ENCODE data around the gene PTPN3. TPM values are rescaled to one million over a fixed set of nuclear protein-coding genes. Genes with fewer than 3 reads are reported as not detected.

Gene PTPN3
- total RNA-seq, 1 experiment from 2014 or later, result 10.4 TPM

DNA sequence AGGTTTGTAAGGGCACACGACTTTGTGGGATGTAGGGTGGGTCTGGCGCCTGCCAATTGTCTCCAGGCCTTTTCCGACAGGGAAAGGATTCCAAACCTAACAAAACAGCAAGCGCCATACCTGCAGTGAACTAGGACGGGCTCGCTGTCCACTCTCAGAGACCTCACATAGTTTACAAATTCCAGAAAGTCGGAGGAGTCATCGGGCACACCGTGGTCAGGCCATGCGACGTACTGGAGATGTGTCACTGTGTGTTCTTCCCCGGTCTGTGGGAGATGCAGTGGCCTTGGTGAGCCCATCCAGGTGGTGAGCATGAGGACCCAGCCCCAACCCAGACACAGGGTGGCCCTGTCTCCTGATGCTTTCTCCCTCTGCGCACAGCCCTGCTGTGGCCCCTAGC is 115.9 kb downstream of the PTPN3 start:
- no peak for ATAC-seq
- POLR2A ChIA-PET, result no interaction called here
- in situ Hi-C loops (cut with HindIII; ENCODE audit: low pct_unique_long_range_greater_than_20kb, low sequenced_read_pairs), result no loop called here

DNA sequence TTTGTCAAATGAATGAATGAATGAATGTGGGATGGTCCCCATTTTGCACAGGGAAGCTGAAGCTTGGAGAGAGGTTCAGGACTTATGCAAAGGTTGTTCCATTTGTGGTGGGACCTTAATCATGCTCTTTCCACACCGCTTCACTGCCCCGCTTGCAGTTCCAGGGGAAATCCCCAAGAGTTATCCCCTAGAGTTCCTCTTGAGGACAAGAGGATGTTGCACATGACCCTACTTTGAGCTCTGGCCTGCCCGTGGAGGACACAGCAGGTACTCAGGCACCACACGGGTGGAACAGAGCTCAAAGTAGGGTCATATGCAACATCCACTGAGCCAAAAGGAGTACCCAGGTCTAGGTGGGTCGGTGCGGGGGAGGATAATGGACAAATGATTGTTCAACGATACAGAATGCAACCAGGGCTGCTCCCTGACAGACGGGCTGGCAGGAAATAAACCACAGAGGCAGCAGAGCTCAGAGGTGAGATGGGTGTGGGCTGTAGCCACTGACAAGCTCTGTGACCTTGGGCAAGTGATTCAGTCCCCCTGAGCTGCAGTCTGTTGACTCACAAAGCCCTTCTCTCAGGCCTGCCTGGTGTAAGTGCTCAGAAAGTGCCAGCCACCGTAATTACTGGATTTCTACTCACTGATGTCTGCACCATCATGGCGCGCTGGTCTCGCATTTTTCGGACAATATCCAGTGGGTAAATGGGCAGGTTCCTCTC is 116.9 kb downstream of the PTPN3 start:
- no TSS peak for BruUV-seq (replicated peaks)
- ChIA-PET POLR2A (no interaction called here), CTCF (no interaction called here)
- H3K27me3 ChIP-seq (ENCODE audit: control insufficient read depth, insufficient read depth, low read length), result no peaks in the 10 kb centered on the region
- DNase-seq (ENCODE audit: low read depth, low spot score) (no peak), ATAC-seq (no peak)
- H3K4me3 ChIP-seq (ENCODE audit: low read depth in 2 of 2, low read length in 2 of 2), result no peak overlapping the region
- intact Hi-C loops (cut with micrococcal nuclease; ENCODE audit: unreplicated experiment), result no loop called here
- H3K27ac ChIP-seq (ENCODE audit: low read length), result no peak overlapping the region
- H3K36me3 ChIP-seq (ENCODE audit: control insufficient read depth, insufficient read depth, low read length), result no peaks in the 10 kb centered on the region; the same call in 1 of the 2 replicates
- H3K4me1 ChIP-seq (ENCODE audit: control insufficient read depth, insufficient read depth, low read length), result no peaks in the 10 kb centered on the region
- H3K9me3 ChIP-seq (ENCODE audit: control insufficient read depth, insufficient read depth, low read depth, low read length), result no peaks in the 10 kb centered on the region
- in situ Hi-C loops (cut with HindIII; ENCODE audit: low pct_unique_long_range_greater_than_20kb, low sequenced_read_pairs), result no loop called here
- TF ChIP-seq, protein P1, sequence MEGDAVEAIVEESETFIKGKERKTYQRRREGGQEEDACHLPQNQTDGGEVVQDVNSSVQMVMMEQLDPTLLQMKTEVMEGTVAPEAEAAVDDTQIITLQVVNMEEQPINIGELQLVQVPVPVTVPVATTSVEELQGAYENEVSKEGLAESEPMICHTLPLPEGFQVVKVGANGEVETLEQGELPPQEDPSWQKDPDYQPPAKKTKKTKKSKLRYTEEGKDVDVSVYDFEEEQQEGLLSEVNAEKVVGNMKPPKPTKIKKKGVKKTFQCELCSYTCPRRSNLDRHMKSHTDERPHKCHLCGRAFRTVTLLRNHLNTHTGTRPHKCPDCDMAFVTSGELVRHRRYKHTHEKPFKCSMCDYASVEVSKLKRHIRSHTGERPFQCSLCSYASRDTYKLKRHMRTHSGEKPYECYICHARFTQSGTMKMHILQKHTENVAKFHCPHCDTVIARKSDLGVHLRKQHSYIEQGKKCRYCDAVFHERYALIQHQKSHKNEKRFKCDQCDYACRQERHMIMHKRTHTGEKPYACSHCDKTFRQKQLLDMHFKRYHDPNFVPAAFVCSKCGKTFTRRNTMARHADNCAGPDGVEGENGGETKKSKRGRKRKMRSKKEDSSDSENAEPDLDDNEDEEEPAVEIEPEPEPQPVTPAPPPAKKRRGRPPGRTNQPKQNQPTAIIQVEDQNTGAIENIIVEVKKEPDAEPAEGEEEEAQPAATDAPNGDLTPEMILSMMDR (IDR thresholded peaks at IDR 0.05), result no peak
- TF ChIP-seq TCF7L2 (IDR thresholded peaks at IDR 0.05; ENCODE audit: low read depth, low read length), result no peak
- no peak for TF ChIP-seq SIN3A (IDR thresholded peaks at IDR 0.05; ENCODE audit: borderline replicate concordance, insufficient read depth, low read depth, low read length)
- TF ChIP-seq, protein P2, sequence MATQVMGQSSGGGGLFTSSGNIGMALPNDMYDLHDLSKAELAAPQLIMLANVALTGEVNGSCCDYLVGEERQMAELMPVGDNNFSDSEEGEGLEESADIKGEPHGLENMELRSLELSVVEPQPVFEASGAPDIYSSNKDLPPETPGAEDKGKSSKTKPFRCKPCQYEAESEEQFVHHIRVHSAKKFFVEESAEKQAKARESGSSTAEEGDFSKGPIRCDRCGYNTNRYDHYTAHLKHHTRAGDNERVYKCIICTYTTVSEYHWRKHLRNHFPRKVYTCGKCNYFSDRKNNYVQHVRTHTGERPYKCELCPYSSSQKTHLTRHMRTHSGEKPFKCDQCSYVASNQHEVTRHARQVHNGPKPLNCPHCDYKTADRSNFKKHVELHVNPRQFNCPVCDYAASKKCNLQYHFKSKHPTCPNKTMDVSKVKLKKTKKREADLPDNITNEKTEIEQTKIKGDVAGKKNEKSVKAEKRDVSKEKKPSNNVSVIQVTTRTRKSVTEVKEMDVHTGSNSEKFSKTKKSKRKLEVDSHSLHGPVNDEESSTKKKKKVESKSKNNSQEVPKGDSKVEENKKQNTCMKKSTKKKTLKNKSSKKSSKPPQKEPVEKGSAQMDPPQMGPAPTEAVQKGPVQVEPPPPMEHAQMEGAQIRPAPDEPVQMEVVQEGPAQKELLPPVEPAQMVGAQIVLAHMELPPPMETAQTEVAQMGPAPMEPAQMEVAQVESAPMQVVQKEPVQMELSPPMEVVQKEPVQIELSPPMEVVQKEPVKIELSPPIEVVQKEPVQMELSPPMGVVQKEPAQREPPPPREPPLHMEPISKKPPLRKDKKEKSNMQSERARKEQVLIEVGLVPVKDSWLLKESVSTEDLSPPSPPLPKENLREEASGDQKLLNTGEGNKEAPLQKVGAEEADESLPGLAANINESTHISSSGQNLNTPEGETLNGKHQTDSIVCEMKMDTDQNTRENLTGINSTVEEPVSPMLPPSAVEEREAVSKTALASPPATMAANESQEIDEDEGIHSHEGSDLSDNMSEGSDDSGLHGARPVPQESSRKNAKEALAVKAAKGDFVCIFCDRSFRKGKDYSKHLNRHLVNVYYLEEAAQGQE (IDR thresholded peaks at IDR 0.05; ENCODE audit: insufficient read depth in 1 of 2, low read depth in 2 of 2, low read length in 1 of 2), result no peak
- no peak for TF ChIP-seq POLR2AphosphoS5 (IDR thresholded peaks at IDR 0.05; ENCODE audit: low read depth, low read length)

More for the DNA sequence above, 115.9 kb downstream of the PTPN3 start:
- DNase-seq (ENCODE audit: low read depth, low spot score), result no peak
- Histone ChIP-seq H3K27me3 (ENCODE audit: control insufficient read depth, insufficient read depth, low read length) (no peaks in the 10 kb centered on the region), H3K27ac (ENCODE audit: low read length) (no peak overlapping the region), H3K9me3 (ENCODE audit: control insufficient read depth, insufficient read depth, low read depth, low read length) (no peaks in the 10 kb centered on the region), H3K36me3 (ENCODE audit: control insufficient read depth, insufficient read depth, low read length) (no peaks in the 10 kb centered on the region; the same call in 1 of the 2 replicates), H3K4me3 (ENCODE audit: low read depth in 2 of 2, low read length in 2 of 2) (no peak overlapping the region), H3K4me1 (ENCODE audit: control insufficient read depth, insufficient read depth, low read length) (no peaks in the 10 kb centered on the region)
- TF ChIP-seq, protein P2 (IDR thresholded peaks at IDR 0.05; ENCODE audit: insufficient read depth in 1 of 2, low read depth in 2 of 2, low read length in 1 of 2), result no peak
- TF ChIP-seq TCF7L2 (IDR thresholded peaks at IDR 0.05; ENCODE audit: low read depth, low read length) (no peak), SIN3A (IDR thresholded peaks at IDR 0.05; ENCODE audit: borderline replicate concordance, insufficient read depth, low read depth, low read length) (no peak), POLR2AphosphoS5 (IDR thresholded peaks at IDR 0.05; ENCODE audit: low read depth, low read length) (no peak)
- TF ChIP-seq, protein P1 (IDR thresholded peaks at IDR 0.05), result no peak
- CTCF ChIA-PET, result no interaction called here
- no TSS peak for BruUV-seq (replicated peaks)
- intact Hi-C loops (cut with micrococcal nuclease; ENCODE audit: unreplicated experiment), result no loop called here
